HG03565 (cell line): Measurements from ENCODE around the gene SMAGP.
"Not testable (repeated sequence)": the region's sequence is repeated elsewhere in the genome, so short reads cannot be mapped to it uniquely, and the experiment has no call there.

Experiments used
- ATAC-seq: cut with Tn5 transposase; IDR thresholded peaks from one replicate; pipeline ENCODE4 v1.9.1; 2021; ENCODE audit warnings: mild to moderate bottlenecking, moderate library complexity; ENCODE audit not compliant: unreplicated experiment

Gene SMAGP

DNA sequence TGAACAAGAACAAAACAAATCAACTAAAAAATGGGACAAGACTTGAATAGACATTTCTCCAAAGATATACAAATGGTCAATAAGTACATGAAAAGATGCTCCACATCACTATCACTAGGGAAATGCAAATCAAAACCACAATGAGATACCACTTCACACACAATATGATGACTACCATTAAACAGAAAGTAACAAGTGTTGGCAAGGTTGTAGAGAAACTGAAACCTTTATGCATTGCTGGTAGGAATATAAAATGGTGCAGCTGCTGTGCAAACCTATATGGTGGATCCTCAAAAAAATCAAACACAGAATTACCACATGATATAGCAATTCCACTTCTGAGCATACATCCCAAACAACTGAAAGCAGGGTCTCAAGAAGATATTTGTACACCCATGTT is 5.2 kb downstream of the SMAGP start:
- ATAC-seq, result no peak

DNA sequence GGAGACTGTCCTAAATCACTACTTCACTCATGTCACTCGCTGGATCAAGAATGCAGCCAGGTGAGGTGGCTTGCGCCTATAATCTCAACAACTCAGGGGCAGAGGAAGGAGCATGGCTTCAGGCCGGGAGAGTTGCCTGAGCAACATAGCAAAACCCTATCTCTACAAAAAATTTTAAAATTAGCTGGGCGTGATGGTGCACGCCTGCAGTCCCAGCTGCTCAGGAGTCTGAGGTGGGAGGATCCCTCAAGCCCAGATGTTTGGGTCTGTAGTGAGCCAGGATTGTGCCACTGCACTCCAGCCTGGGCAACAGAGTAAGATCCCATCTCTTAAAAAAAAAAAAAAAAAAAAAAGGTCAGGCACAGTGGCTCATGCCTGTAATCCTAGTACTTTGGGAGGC is 5.9 kb downstream of the SMAGP start:
- no peak for ATAC-seq

DNA sequence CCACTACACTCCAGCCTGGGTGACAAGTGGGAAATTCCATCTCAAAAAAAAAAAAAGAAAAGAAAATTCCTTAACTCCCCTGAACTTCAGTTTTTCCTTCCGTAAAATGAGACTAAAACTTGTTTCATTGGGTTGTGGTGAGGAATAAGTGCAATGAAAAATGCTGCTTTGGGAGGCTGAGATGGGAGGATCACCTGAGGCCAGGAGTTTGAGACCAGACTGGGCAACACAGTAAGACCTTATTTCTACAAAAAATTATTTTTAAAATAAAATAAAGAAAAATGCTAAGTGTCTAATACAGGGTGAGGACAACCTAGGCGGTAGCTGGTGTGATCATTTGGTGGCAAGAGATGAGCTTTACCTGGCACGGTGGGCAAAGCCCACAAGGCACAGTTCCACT is 6.9 kb downstream of the SMAGP start:
- ATAC-seq, result no peak

DNA sequence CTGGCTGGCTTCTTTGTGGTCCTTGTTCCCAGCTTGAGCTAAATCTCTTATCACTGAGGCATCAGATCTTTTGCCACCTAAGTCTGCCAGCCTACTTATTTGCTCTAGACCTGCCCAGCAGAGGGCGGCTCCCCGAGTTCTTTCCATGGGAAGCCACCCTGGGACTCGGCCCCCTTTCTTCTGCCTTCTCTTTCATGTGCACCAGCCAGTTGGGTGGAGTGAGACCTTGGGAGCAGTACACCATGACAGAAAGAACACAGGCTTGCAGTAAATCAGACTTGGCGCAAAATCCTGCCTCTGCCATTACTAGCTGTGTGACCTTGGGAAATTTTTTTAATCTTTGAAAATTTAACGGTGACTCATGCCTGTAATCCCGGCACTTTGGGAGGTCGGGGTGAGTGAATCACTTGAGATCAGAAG is 7.4 kb downstream of the SMAGP start:
- ATAC-seq, result no peak

DNA sequence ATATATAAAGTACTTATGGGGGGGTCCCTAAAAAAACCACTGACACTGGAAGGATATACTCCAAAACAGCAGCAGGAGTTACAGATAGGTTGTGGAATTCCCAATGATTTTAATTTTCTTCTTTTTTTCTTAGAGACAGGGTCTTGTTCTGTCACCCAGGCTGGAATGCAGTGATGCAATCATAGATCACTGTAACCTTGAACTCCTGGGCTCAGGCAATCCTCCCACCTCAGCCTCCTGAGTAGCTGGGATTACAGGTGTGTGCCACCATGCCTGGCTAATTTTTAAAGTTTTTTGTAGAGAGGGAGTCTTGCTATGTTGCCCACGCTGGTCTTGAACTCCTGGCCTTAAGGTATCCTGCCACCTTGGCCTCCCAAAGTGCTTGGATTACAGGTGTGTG is 10.6 kb downstream of the SMAGP start:
- not testable (repeated sequence) for ATAC-seq

DNA sequence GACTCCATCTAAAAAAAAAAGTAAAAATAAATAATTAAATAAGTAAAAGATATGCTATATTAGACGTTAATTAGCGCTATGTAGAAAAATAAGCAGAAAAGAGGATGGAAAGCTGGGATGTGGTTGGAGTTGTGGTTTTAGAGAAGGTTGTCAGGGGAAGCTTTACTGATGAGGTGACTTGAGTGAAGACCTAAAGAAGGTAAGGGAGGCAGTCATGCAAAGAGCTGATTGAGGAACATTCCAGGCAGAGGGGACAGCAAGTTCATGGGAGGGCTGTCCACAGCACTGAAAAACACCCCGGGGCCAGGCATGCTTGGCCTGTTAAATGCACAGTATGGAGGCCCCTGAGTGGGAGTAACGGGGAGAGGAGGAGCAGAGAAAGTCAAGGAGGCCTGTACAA is 15.7 kb downstream of the SMAGP start:
- ATAC-seq, result no peak

DNA sequence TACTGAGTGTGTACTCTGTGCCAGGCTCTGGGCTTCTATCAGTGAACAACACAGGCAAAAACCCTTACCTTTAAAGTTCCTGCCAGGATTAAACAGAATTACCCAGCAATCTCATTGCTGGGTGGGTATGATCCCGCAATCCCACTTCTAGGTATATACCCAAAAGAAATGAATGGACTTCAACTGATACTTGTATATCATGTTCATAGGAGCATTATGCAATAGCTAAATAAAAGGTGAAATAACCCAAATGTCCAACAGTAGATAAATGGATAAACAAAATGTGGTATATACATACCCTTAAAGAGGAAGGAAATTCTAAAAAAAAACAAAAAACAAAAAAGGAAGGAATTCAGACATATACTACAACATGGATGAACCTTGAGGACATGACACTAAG is 16.9 kb downstream of the SMAGP start:
- ATAC-seq, result no peak

DNA sequence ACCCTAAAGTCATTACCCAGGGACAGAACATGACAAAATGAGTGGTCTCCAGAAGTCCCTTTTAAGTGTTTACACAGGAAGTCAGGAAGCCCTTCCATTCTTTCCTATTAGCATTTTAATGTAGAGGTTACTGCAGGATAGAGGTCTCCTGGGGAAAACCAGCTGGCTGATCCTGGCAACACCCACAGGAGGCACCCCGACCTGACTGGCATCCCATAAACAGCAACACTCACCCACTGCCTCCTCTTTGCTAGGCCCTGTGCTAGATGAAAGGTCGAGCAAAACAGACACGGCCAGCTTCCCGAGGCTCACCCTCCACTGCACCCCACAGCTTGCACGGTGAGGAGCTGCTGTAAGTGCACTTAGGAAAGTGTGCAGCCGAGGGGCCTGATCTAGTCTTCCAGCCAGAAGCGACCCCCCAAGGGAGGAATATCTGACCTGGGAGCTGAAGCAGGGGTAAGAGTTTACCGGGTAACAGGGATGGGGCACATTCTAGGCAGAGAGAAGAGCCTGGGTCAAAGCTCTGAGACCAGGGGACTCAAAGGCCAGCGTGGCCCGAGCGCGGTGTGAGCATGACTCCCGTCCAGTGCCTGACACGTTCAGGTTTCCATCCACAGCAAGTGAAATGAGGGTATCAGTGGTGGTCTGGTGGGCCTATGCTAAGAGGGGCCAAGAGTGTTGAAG is 22.6 kb downstream of the SMAGP start:
- ATAC-seq, result no peak

DNA sequence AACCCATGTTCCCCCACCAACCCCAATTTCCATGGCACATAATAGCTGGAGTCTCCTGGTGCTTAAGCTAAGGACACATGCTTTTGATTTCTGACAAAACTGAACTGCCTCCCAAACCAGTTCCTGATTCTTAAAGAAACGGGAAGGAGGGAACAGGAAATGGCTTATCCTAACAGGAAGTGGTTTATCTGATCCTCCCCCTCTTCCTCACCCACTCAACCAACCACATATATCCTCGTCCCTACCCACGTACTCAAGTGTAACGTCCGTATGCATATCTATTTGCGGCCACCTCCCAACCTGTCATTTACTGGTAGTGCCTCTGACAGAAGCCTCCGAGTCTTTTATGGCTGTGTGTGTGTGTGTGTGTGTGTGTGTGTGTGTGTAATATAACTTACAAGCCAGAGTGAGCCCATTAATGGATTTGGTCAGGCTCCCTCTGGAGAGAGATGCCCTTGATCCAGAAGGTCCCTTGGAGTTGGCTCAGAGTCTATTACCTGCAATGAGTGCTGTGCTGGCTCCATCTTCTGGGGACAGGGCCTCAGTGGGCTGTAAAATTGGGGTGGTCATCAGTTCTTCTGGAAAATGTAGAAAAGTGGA is 23.9 kb downstream of the SMAGP start:
- ATAC-seq, result no peak

DNA sequence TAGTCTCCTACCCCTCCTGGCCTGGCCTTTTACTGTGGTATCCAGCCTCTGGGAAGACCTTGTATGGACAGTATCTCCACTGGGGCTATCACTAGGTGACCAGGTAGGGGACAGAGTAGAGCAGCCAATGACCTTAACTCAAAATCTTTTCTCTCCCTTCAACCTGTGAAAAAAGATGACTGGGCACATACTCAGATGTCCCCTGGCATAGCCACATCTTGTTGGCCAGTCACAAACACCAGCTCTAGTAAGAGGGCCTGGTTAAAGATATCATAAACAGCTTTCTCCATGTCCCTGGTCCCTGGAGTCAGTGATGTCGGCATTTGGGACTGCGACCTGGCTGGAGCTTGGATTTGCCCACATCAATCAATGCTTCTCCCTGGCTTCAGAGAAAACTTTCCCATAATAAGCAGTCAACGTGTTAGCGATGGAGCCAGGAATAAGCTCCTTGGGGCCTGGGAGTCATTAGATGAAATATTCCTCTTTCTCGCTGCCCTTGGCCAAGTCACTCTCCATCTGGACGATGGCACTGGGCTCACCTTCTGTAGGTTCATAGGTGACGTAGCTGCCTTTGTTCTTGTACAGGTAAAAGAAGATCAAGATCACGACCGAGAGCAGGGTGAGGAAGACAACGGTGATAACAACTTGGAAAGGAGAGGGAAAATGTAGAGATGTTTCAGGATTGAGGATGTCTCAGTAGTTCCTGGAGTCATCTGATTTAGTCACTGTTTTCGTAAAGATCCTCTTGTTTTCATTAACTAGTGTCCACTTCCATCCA is 24.6 kb downstream of the SMAGP start:
- ATAC-seq, result no peak

DNA sequence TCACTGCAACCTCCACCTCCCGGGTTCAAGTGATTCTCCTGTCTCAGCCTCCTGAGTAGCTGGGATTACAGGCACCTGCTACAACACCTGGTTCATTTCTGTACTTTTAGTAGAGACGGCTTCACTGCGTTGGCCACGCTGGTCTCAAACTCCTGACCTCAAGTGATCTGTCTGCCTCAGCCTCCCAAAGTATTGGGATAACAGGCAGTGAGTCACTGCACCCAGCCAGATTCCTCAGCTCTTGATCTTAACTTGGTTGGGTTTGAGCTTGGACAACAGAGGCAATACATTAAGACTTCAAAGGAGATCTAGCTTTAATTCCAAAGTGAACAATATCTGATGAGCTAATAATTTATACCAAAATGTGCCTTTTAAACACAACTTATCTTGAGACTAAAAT is 25.9 kb downstream of the SMAGP start:
- no peak for ATAC-seq

DNA sequence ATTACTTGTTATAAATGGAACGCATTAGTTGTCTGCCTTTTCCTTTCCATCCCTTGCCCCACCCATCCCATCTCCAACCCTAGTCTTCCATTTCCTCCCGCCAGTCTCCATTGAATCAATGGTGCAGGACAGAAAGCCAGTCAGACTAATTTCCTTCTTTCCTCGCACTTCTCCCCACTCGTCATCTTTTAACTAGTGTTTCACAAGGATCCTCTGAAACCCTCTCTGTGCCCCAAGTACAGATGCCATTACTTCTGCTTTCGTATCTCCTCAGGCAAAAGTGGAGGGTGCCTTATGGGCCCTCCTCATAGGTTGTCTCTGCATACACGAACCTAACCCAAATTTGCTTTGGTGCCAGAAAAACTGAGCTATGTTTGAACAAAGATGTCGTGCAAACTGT is 27.3 kb downstream of the SMAGP start:
- no peak for ATAC-seq

DNA sequence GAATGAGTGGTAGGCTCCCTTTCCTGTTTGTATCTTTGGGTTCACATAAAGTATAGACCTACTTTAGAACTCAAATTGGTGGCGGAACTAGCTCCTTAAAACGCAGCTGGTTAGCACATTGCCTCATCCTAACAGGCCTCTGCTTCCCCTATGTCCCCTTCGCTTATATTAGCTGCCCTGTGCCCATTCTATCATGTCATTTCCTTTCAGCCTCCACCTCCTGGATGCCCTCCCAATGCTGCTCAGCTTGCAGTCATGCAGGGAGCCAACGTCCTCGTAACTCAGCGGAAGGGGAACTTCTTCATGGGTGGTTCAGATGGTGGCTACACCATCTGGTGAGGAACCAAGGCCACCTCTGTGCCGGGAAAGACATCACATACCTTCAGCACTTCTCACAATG is 28.1 kb downstream of the SMAGP start:
- ATAC-seq, result no peak

DNA sequence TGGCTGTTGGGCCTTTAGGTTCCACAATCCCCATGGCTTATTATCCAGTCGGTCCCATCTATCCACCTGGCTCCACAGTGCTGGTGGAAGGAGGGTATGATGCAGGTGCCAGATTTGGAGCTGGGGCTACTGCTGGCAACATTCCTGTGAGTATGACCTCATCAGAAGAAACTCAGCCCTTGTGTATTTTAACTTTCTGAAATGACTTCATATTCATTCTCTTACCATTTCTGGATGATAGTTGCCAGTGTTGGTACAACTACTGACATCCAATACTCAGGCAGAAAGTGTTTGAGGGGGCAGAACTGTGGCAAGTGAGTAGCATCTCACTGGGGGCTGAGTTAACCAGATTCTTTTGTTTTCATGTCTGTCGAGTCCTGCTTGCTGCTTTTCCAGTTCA is 29.2 kb downstream of the SMAGP start:
- ATAC-seq, result no peak

DNA sequence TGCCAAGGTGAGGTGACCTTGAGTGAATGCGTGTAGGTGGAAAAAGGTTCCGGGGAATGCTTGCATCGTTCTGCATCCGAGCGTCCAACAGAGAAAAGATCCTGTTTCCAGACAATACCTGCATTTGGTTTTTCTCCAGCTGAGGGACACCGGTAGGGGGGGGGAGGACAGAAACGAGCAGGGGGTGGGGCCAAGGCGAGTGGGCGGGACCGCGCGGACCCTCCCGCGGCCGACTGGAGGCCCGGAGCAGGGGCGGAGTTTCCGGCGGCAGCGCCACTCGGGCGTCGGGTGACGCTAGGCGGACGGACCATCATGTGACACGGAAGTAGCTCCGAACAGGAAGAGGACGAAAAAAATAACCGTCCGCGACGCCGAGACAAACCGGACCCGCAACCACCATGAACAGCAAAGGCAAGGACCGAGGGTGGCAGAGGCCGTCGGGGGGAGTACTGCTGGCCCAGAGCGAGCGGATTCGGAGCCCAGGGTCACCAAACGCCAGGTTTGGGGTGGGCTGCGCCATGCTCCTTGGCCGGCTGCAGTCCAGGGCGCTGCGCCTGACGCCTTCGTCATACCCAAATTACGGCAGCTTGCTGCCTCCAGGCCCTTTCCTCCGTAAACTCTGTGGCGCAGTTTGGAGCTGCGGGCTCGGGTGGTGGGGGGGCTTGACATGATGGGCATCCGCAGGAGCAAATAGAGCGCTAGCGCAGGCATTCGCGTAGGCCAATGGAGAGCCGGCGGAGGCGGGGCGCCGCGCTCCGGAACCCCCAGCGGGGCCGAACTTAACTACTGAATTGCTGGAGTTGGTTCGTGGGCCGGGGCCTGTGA is 31.5 kb downstream of the SMAGP start, which contains the start of gene DAZAP2:
Gene DAZAP2, plus strand, starts transcription at position 317 of the 825 bp plus-strand sequence. Its CDS starts 82 bp downstream, at position 399.
- ATAC-seq, result peak; percentile 79

DNA sequence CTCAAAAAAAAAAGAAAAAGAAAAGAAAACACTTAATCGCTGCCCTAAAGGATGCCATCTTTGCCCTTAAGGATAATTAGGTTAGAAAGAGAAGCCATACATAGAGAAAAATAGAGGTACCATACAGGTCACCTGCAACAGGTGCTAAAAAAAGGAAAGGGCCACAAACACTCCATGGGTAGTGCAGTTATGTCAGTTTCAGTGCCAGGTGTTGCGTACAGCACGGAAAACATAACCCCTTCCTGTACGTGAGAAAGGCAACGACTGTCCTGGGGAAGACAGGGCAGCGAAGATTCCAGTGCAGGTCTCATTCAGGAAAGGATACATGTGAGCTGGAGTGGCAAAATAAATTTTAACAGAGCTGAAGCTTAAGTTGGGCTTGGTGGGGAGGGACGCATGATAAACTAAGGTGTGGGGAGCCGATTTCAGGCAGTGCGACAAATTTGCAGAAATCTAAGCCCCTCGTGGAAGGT is 32.1 kb downstream of the SMAGP start:
- ATAC-seq, result no peak

DNA sequence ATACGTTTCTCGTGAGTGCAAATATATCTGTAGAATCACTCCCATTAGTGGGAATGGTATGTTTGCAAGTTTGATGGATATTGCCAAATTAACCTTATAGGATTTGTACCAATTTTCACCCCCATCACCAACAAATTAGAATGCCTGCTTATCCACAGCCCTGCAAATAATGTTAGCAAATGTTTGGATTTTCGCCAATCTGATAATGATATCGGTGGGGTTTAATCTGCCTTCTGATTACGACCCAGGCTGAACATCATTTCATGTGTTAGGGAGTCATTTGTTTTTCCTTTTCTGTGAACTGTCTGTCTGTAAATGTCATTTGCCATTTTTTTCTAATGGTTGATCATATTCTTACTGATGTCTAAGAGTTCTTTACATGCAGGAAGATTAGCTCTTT is 35.7 kb downstream of the SMAGP start:
- no peak for ATAC-seq

DNA sequence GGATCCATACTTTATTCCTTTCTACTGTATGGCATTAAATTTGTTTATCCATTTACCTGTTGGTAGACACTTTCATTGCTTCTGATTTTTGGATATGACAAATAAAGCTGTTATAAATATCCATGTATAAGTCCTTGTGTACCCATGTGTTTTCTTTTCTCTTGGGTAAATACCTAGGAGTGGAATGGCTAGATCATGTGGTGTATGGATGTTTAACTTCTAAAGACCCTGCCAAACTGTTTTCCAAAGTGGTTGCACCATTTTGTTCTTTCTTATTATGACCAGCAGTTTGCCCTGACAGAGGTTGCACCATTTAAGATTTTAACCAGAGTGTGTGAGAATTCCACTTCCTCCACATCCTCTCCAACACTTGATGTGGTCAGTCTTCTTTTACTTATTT is 37.6 kb downstream of the SMAGP start:
- ATAC-seq, result no peak

DNA sequence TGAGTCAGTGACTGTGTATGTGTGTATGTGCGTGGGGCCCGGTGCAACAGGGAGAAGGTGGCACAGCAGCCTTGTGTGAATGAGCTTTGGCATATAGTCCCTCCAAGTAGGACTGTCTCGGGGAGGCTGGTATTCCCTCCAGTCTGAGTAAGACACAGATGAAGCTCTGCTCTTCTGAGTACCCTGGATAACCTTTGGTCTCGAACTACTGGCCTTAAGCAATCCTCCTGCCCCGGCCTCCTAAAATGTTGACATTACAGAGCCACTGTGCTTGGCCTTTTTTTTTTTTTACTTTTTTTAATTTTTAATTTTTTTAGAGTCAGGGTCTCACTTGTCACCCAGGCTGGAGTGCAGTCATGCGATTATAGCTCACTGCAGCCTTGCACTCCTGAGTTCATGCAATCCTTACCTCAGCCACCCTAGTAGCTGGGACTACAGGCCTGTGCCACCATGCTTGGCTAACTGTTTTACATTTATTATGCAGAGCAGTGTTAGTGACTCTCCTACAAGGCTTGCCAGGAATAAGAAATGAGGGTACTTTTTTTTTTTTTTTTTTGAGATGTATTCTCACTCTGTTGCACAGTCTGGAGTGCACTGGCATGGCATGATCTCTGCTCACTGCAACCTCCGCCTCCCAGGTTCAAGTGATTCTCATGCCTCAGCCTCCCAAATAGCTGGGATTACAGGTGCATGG is 41.0 kb downstream of the SMAGP start:
- no peak for ATAC-seq

DNA sequence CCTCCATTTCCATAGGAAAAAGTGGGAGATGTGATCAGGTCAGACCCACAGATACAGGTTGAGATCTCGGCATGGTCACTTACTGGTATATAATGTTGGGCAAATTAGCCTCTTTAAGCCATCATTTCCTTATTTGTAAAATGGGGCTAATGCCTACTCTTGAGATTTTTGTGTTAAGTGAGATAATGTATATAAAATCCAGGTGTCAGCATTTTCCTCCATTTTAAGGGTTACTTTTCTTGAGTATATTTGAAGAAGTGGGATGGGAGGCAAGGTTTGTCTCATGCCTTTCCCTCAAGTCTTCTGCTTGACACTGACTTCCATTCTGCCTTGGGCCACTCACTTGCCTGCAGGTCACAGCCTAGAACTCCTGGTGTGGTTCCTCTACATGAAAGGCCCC is 42.3 kb downstream of the SMAGP start:
- ATAC-seq, result no peak
